ENCODE results near the gene PDE4D. TPM values are rescaled to one million over a fixed set of nuclear protein-coding genes. Genes with fewer than 3 reads are reported as not detected.

Gene PDE4D
- total RNA-seq, 1 experiment from 2014 or later: 6.3 TPM

DNA sequence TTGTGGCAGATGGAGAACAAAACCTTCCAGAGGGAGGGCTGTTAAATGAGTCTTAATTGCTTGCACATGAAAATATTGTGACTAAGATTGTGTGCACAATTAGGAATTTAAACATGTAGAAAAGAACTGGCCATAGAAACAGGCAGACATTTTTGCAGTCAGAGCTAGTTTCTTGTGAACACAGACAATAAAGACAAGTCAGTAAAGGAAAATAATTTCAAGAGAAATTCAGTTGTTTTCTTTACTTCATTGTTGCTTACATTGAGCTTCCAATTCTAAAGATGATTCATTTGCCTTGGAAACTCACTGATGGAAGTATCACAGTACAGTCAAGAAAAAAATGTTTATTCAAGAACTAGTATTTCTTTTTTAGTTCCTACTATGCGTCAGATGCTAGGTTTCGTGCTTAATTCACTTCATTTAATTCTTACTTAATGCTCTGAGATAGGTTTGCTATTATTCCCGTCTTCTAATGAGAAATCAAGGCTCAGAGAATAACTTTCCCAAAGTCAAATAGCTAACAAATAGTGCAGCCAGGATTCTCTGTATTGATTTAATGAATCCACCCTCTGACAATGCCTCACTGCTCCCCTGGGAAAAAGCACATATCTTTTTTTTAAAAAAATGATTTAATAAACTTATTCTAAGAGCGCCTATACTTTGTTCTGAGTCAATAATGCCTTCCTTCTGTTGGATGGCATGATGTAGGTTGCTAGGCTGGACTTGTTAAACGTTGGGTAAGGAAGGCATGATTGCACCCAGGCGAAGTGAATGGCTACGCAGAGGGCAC is 729.3 kb downstream of the PDE4D start:
- peak overlapping the region; percentile 4; the same call in 1 of the 2 replicates for H3K27ac ChIP-seq
- H3K36me3 ChIP-seq: no peaks in the 10 kb centered on the region
- H3K4me3 ChIP-seq: no peak overlapping the region
- no peaks in the 10 kb centered on the region for H3K9me3 ChIP-seq (replicated peaks)
- DNase-seq (ENCODE audit: low read depth in 1 of 2, low spot score in 2 of 2): peak in 1 of 2 experiments; percentile 60
- no peaks in the 10 kb centered on the region for H3K27me3 ChIP-seq (replicated peaks)
- H3K4me1 ChIP-seq (replicated peaks): peaks cover 17% of the 10 kb centered on the region

DNA sequence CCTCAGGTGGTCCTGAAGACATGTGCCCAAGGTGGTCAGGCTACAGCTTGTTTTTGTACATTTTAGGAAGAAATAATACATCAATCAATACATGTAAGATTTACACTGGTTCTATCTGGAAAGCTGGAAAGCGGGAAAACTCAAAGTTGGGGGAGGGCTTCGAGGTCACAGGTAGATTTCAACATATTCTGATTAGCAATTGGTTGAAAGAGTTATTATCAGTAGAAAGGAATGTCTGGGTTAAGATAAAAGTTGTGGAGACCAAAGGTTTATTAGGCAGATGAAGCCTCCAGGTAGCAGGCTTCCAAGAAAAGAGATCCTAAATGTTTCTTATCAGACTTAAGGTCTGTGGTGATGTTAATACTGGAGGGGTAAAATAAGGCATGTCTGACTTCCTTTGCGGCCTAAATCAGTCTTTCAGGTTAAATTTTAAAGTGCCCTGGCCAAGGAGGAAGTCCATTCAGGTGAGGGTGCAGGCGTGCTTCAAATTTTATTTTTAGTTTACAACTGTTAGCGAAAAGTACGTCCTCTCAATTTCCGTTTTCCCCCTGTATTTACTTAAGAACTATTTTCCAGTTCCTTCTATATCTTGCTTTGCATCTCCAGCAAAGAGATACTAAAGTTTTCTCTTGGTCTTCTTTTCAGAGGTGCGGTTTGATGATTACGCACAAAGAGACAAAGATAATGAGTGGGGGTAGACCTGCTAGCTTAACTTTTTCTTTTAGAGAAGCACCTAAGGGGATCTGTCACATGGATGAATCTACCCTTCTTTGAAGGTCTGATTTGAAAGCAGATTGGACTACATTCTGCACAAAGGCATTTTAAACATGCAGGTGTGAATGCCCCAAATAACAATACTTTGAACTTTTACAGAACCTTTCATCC is 732.1 kb downstream of the PDE4D start:
- Histone ChIP-seq H3K27me3 (replicated peaks) (no peaks in the 10 kb centered on the region), H3K36me3 (no peaks in the 10 kb centered on the region), H3K4me3 (no peak overlapping the region), H3K27ac (no peak overlapping the region), H3K4me1 (replicated peaks) (peaks cover 12% of the 10 kb centered on the region), H3K9me3 (replicated peaks) (no peaks in the 10 kb centered on the region)
- no peak for DNase-seq (ENCODE audit: low read depth in 1 of 2, low spot score in 2 of 2)

DNA sequence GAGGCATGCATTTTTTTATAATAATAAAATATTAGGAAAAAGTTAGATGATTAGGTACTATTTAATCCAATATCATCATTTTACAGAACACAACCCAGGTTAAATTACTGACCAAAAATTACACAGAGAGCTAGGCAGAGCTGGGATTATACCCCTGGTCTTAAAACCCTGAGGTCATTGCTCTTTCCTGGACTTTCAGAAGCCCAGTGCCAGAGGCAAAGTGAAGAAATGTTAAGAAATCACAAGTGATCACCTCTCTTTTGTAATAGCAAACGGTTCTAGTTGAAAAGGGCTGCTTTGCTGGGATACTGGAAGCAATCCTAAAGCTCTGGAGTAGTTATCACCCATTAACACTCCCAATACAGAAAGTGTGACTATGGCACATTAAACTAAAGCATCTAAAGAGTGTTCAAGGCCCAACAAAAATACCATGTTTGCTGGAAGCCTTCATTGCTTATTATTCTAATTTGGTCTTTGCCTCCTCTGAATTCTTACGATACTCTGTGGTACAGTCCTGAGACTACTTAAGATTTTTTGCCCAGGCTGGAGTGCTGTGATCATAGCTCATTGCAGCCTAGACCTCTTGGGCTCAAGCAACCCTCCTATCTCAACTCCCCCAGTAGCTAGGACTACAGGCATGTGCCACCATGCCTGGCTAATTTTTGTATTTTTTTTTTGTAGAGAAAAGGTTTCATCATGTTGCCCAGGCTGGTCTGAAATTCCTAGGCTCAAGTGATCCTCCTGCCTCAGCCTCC is 734.7 kb downstream of the PDE4D start:
- Histone ChIP-seq H3K27me3 (replicated peaks) (no peaks in the 10 kb centered on the region), H3K27ac (no peak overlapping the region), H3K9me3 (replicated peaks) (no peaks in the 10 kb centered on the region), H3K4me3 (no peak overlapping the region), H3K36me3 (no peaks in the 10 kb centered on the region), H3K4me1 (replicated peaks) (peaks cover 5% of the 10 kb centered on the region)
- no peak for DNase-seq (ENCODE audit: low read depth in 1 of 2, low spot score in 2 of 2)

DNA sequence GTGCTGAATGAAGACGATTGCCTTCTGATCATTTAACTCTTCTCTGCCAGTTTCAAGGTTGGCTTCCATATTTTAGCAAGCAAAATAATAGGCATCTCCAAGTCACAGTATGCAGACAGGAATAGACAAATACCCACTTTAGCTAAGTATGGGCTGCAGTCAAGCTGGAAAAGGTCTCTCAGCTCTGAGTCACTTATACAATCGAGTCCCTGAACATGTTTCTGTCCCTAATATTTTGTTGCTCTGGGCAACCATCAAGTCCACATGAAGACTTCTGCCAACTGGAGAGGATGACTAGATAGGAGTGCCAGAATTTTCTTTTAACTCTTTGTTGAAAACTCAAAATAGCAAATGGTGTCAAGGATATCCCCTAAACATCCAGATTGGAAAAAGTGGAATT is 735.4 kb downstream of the PDE4D start:
- Histone ChIP-seq H3K36me3 (no peaks in the 10 kb centered on the region), H3K9me3 (replicated peaks) (no peaks in the 10 kb centered on the region), H3K4me1 (replicated peaks) (no peaks in the 10 kb centered on the region), H3K27me3 (replicated peaks) (no peaks in the 10 kb centered on the region), H3K4me3 (no peak overlapping the region), H3K27ac (no peak overlapping the region)
- no peak for DNase-seq (ENCODE audit: low read depth in 1 of 2, low spot score in 2 of 2)

DNA sequence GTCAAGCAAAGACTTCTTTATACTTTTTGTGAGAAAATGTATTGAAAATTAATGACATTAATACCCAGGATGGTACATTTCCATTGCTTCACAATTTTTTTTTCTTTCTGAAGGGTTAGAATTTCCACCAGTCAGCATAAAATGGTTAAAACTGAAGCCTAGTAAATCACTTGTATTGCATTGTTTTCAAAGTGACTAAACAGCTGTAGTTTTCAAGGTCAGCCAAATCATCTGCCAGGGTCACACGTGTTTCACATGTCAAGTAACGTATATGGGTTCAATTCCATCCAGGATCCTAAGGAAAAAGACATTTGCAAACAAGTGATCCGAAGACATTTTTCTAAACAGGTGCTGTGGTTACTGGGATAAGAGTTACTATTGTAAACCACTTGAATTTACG is 736.5 kb downstream of the PDE4D start:
- Histone ChIP-seq H3K36me3 (no peaks in the 10 kb centered on the region), H3K27ac (no peak overlapping the region), H3K9me3 (replicated peaks) (no peaks in the 10 kb centered on the region), H3K27me3 (replicated peaks) (no peaks in the 10 kb centered on the region), H3K4me3 (no peak overlapping the region), H3K4me1 (replicated peaks) (no peaks in the 10 kb centered on the region)
- DNase-seq (ENCODE audit: low read depth in 1 of 2, low spot score in 2 of 2): no peak

DNA sequence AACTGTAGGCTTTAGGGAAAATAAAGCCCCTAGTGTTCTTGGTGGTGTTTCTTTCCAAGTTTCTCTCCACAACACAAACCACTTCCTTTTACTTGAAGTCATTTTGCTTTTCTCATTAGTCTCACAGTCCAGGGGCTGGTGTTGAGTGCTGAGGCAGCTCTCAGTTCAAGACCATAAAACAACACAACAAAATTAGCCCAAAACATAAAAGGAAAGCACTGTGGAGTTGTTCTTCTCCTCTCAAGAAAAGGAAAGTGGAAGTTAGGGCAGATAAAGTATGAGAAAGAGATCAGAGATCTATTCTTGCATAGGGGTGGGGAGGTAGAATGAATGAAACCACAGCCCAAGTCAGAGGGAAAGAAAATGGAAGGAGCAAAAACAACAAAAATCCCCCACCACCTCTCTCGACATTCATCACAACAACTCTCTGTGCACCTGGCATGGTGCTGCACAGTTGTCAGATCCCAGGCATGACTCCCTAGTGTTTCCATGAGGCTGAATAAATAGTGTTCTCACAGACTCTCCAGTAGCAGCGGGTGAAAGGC is 740.8 kb downstream of the PDE4D start:
- no peak for DNase-seq (ENCODE audit: low read depth in 1 of 2, low spot score in 2 of 2)
- no peak overlapping the region for H3K27ac ChIP-seq
- H3K4me3 ChIP-seq: no peak overlapping the region
- no peaks in the 10 kb centered on the region for H3K27me3 ChIP-seq (replicated peaks)
- H3K4me1 ChIP-seq (replicated peaks): no peaks in the 10 kb centered on the region
- H3K36me3 ChIP-seq: no peaks in the 10 kb centered on the region
- H3K9me3 ChIP-seq (replicated peaks): no peaks in the 10 kb centered on the region

DNA sequence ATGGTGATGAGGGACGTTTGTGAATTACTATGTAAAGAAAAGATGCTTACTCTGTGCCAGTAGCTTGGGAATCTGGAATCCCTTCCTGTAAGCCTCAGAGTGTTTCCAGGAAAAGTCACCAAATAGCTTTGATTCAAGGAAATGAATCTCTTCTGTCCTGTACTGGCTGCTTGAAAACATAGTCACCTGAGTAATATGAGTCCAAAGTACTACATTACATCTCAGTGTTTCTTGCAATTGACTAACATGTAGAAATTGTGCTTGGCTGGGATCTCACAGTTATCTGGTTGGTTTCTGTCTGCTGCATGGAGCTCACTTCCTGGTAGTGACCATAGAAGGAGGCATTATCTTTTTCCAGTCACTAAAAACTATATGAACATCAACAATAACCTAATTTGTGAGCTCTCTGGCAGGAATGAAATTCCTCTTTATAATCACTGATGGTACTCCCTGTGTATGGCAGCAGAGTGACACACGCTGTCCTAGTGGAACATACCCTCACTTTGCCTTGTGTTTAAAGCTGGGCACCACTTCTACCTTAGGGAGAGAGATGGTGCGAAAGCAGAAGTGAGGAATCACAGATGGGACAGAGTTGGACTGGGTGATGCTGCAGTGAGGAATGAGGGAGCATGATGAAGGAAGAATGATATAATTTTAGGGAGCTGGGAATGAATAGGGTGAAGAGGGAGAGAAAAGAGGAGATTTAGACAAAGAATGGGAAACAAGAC is 742.2 kb downstream of the PDE4D start:
- no peaks in the 10 kb centered on the region for H3K4me1 ChIP-seq (replicated peaks)
- H3K9me3 ChIP-seq (replicated peaks): no peaks in the 10 kb centered on the region
- H3K4me3 ChIP-seq: no peak overlapping the region
- DNase-seq (ENCODE audit: low read depth in 1 of 2, low spot score in 2 of 2): no peak
- no peaks in the 10 kb centered on the region for H3K27me3 ChIP-seq (replicated peaks)
- H3K36me3 ChIP-seq: no peaks in the 10 kb centered on the region
- H3K27ac ChIP-seq: no peak overlapping the region

DNA sequence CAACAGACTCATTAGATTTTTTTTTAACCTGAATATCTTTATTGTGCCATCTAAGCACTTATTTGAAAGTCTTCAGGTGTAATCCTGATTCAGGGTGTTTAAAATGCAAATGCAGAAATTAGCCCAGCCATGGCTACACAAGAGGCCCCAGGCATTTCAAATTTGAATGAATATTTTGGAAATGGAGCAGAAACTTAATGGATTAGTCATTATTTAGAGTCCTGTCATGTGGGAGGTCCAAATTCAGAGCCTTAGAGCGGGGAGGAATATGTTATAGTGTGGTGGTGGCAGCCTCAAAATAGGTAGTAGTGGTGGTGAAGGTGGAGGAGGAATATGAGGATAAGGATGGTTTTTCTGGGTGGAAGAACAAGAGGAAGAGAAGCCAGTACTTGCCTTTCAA is 743.7 kb downstream of the PDE4D start:
- no peak for DNase-seq (ENCODE audit: low read depth in 1 of 2, low spot score in 2 of 2)
- H3K4me3 ChIP-seq: no peak overlapping the region

DNA sequence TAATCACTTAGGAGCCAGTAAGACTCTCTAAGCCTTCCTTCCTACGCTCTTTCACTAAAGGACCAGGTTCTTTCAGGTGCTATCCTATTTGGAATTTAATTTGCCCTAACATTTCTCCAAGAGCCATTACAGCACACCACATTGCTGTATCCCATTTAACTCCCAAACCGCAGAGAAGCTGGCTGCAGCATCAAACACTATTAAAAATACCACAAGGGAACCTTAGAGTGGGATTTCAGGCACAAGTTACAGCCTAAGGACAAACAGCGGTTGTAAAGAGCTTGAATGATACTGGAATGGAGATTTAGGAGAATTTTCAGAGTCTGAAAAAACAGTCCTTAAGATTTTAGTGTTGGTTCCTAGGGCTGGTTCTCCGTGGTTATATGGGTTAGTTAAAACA is 744.3 kb downstream of the PDE4D start:
- Histone ChIP-seq H3K4me1 (replicated peaks) (no peaks in the 10 kb centered on the region), H3K4me3 (no peak overlapping the region), H3K36me3 (no peaks in the 10 kb centered on the region), H3K27me3 (replicated peaks) (no peaks in the 10 kb centered on the region), H3K9me3 (replicated peaks) (no peaks in the 10 kb centered on the region), H3K27ac (no peak overlapping the region)
- DNase-seq (ENCODE audit: low read depth in 1 of 2, low spot score in 2 of 2): no peak

More for the DNA sequence above, 743.7 kb downstream of the PDE4D start:
- no peaks in the 10 kb centered on the region for H3K9me3 ChIP-seq (replicated peaks)
- no peaks in the 10 kb centered on the region for H3K4me1 ChIP-seq (replicated peaks)
- no peak overlapping the region for H3K27ac ChIP-seq
- no peaks in the 10 kb centered on the region for H3K27me3 ChIP-seq (replicated peaks)
- no peaks in the 10 kb centered on the region for H3K36me3 ChIP-seq

DNA sequence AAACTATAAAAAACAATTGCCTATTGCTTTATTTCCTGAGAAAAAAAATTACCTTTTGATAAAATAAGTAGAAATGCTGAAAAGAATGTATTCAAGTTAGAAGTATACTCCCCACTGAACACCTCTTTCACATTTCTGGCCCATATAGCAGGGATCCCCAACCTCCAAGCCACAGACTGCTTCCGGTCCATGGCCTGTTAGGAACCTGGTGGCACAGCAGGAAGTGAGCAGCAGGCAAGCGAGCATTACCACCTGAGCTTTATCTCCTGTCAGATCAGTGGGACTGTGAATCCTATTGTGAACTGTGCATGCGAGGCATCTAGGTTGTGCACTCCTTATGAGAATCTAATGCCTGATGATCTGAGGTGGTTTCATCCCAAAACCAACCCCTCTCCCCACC is 746.8 kb downstream of the PDE4D start:
- Histone ChIP-seq H3K9me3 (replicated peaks) (no peaks in the 10 kb centered on the region), H3K4me1 (replicated peaks) (no peaks in the 10 kb centered on the region), H3K4me3 (no peak overlapping the region), H3K27me3 (replicated peaks) (no peaks in the 10 kb centered on the region), H3K27ac (no peak overlapping the region), H3K36me3 (no peaks in the 10 kb centered on the region)
- no peak for DNase-seq (ENCODE audit: low read depth in 1 of 2, low spot score in 2 of 2)

DNA sequence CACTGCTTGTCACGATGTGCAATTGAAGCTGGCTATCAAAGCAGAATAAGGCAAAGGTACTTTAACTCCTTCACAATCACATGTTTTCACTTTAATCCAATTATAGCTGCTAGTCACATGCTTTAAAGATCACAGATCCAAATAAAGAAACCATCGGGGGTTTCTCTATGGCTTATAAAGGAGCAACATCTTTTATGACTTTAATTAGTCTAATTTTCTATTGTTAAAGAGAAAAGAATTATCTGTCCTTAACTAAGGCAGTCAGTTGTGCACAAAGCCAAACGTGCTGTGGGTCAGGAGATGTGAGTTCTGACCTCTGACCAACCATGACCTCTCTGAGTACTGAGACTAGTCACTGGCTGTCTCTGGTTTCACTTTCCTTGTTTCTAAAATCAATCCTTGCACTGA is 749.6 kb downstream of the PDE4D start:
- no peaks in the 10 kb centered on the region for H3K36me3 ChIP-seq
- H3K27me3 ChIP-seq (replicated peaks): no peaks in the 10 kb centered on the region
- no peak for DNase-seq (ENCODE audit: low read depth in 1 of 2, low spot score in 2 of 2)

DNA sequence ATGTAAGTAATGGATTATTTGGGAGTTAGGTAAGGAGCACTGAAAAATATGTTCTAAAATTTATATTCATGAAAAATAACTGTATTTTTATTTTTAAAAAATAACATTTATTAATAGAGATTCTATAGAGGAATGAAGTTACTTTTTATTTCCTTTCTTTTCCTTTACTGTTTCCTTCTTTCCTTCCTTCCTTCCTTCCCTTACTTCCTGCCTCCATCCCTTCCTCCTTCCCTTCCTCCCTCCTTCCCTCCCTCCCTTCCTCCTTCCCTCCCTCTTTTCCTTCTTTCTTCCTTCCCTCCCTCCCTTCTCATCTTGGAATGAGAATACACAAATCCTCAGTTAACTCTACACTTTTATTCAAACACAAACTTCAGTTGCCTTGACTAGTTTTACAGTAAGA is 750.6 kb downstream of the PDE4D start:
- Histone ChIP-seq H3K36me3 (no peaks in the 10 kb centered on the region), H3K9me3 (replicated peaks) (no peaks in the 10 kb centered on the region), H3K27ac (no peak overlapping the region), H3K4me1 (replicated peaks) (no peaks in the 10 kb centered on the region), H3K4me3 (no peak overlapping the region), H3K27me3 (replicated peaks) (no peaks in the 10 kb centered on the region)
- no peak for DNase-seq (ENCODE audit: low read depth in 1 of 2, low spot score in 2 of 2)

More for the DNA sequence above, 749.6 kb downstream of the PDE4D start:
- no peaks in the 10 kb centered on the region for H3K4me1 ChIP-seq (replicated peaks)
- H3K4me3 ChIP-seq: no peak overlapping the region
- no peak overlapping the region for H3K27ac ChIP-seq
- no peaks in the 10 kb centered on the region for H3K9me3 ChIP-seq (replicated peaks)

DNA sequence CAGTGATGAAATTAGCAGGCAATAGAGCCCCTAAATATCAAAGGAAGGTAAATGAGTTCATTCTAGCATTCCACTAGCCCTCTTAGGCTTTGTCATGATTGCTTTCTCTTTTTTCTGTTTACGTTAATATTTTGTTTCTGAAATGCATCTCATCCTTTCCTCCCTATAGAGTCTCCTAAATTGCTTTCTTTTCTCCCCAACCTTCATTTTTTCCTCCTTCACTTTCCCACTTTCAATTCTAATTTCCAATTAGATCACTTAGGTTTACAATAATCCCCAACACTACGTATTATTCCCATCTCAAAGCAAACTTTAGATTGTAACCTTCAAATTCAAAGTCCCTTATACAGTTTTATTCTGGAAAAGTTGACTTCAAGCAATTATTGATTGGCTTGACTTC is 751.4 kb downstream of the PDE4D start:
- no peaks in the 10 kb centered on the region for H3K27me3 ChIP-seq (replicated peaks)
- H3K4me3 ChIP-seq: no peak overlapping the region
- H3K4me1 ChIP-seq (replicated peaks): no peaks in the 10 kb centered on the region
- no peak overlapping the region for H3K27ac ChIP-seq
- H3K9me3 ChIP-seq (replicated peaks): no peaks in the 10 kb centered on the region
- H3K36me3 ChIP-seq: no peaks in the 10 kb centered on the region
- DNase-seq (ENCODE audit: low read depth in 1 of 2, low spot score in 2 of 2): no peak

Measured in SJSA1 (cell line).